HL-60 (cell line): ENCODE results near the gene RNU6-9.
"Not testable (repeated sequence)": the region's sequence is repeated elsewhere in the genome, so short reads cannot be mapped to it uniquely, and the experiment has no call there.

Experiments used
- CTCF ChIP-seq: IDR thresholded peaks from one replicate; pipeline ENCODE4 v1.5.1; 2011; ENCODE audit warnings: low read length, control low read depth, inconsistent platforms; ENCODE audit not compliant: insufficient read depth
- GABPA ChIP-seq: IDR thresholded peaks from 2 replicates; pipeline ENCODE4 v1.6.1; 2012; ENCODE audit warnings: low read depth
- POLR2AphosphoS5 ChIP-seq: IDR thresholded peaks from 2 replicates; pipeline ENCODE4 v1.6.1; 2012; ENCODE audit warnings: low read depth

- not testable (repeated sequence) for TF ChIP-seq GABPA, POLR2AphosphoS5, CTCF
Measured at GRCh38 chr19:849195-849594, 44.1 kb upstream of the RNU6-9 start.
